Measurements from ENCODE around the gene DBX1. TPM values are rescaled to one million over a fixed set of nuclear protein-coding genes. Genes with fewer than 3 reads are reported as not detected.

The DBX1 gene
- total and polyA plus RNA-seq, 2 experiments from 2014 or later, result not detected

GRCh38 chr11:20158597-20159257, 1.5 kb downstream of the DBX1 start:
- Histone ChIP-seq H2AFZ (no peak overlapping the region), H4K20me1 (replicated peaks; ENCODE audit: insufficient read depth) (peaks cover 10% of the 10 kb centered on the region), H3K27ac (ENCODE audit: low read depth) (no peak overlapping the region), H3K79me2 (replicated peaks; ENCODE audit: insufficient read depth) (no peaks in the 10 kb centered on the region), H3F3A (replicated peaks; ENCODE audit: low read depth) (peaks cover 46% of the 10 kb centered on the region), H3K4me2 (peak overlapping the region; percentile 79), H3K36me3 (ENCODE audit: insufficient read depth) (no peaks in the 10 kb centered on the region; the same call in 1 of the 2 replicates), H3K4me3 (peak overlapping the region; percentile 52), H3K9me2 (ENCODE audit: insufficient read depth) (no peaks in the 10 kb centered on the region), H3K27me3 (ENCODE audit: insufficient read depth) (peaks cover 100% of the 10 kb centered on the region), H3K4me1 (ENCODE audit: insufficient read depth) (peaks cover 67% of the 10 kb centered on the region)
- H3K36me3 Mint-ChIP-seq (ENCODE audit: low read depth), result no peaks in the 10 kb centered on the region; the same call in 2 of the 3 replicates
- TF ChIP-seq ZNF462 (CRISPR knock-in tag; IDR thresholded peaks at IDR 0.05), result no peak
- no peak for TF ChIP-seq CTCF (conservative IDR thresholded peaks at IDR 0.05; ENCODE audit: low read depth in 2 of 2)
- peak; percentile 50 for TF ChIP-seq EZH2 (IDR thresholded peaks at IDR 0.05; ENCODE audit: low read depth, unreplicated experiment)
- TF ChIP-seq REST (IDR thresholded peaks at IDR 0.05; ENCODE audit: unreplicated experiment), result peak; percentile 91
- TF ChIP-seq EZH2phosphoT487 (IDR thresholded peaks at IDR 0.05; ENCODE audit: unreplicated experiment), result peak; percentile 25
- peak; percentile 27 for ATAC-seq
- peaks cover 96% of the 10 kb centered on the region for H3K27me3 Mint-ChIP-seq (ENCODE audit: insufficient read depth, low read depth, poor library complexity)
- DNase-seq (ENCODE audit: low spot score), result peak; percentile 90
- H3K4me3 Mint-ChIP-seq, result peak overlapping the region; percentile 54
- H3K9me3 Mint-ChIP-seq, result no peaks in the 10 kb centered on the region; the same call in 2 of the 3 replicates
- peaks cover 66% of the 10 kb centered on the region for H3K4me1 Mint-ChIP-seq
- H3K27ac Mint-ChIP-seq, result no peak overlapping the region
